Measurements from ENCODE around the gene TMUB1.

The TMUB1 gene

DNA sequence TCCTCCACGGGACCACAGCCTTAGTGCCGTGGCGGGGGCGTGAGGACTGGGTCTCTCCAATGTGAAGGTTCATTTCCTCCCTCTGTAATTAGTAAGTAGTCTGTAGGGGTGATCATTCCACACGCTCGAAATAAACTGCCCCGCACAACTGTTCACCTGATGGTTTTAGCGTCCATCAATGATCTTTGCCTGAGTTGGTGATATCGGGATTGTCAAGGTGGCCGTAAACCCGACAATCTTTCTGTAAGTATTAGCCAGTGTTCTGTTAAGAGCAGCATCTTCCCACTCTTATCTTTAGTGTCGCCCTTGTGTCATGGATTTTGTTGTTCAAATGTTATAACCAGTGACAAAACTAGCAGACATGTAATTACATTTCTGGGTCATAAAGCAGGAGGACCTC, 20.7 kb upstream of the TMUB1 start:
- no peak for DNase-seq (ENCODE audit: low spot score)

DNA sequence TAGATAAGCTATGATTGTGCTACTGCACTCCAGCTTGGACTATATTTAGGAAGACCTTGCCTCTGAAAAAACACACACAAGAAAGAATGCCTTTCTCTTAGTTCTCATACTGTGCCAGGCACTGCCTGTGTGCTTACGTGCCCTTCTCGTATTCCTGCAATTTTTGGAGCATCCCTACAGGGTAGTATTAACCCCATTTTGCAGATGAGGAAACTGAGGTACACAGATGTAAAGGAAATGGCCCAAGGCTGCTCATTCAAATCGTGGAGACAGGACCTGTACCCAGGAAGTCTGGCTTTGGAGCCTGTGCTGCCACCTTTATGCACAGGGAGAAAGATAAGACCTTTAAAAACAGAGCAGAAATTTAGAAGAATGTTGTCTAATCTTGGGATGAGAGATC, 19.7 kb upstream of the TMUB1 start:
- DNase-seq (ENCODE audit: low spot score): no peak

DNA sequence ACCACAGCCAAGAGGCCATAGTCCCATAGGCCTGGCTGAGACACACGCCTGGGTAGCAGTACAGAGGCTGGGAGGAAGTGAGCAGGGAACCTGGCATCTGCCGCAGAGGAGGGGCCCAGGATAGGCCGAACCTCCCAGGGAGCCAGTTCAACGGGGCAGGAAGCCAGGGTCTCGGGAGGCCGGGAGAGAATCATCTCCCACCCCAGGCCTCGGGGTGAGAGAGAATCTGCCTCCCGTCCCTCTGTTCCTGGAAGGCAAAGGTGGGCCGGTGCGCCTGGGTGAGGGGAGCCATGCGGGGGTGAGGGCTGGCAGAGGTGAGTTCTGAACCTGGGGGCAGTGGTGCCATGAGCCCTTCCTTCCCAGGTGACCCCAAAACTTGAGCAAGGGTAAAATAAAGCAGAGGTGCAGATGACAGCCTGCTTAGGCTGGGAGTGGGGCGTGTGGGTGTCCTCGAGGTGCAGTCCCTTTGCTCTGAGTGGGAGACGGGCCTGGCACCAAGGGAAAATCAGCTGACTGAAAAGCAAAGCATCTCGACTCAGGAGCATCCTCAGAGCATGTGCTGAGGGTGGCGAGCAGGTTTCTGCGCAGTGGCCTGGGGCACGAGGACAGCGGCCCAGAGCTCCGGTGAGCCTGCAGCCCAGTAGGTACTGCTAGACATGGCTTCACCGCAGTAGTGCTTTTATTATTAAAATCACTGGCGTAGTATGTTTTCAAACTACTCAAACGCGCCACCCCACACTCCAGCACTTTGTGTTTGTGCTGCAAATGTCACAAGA, 18.5 kb upstream of the TMUB1 start:
- no peak for DNase-seq (ENCODE audit: low spot score)

DNA sequence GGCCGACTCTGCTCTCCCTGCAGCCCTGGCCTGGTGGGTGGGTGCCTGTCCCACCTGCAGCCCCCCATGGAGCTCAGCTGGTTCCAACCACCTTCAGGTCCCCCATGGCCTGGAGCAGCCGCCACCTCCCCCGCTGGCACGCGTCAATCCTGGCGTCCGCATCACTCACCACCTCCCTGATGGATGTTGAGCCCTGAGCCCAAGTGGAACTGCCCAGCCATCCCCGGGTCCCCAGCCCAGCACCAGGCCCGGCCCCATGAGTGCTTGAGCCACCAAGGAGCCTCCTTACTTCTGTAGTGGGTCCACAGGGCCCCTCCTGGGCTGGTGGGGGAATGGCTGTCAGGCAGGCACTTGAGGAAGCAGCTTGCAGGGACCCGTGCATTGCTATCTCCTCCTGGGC, 17.6 kb upstream of the TMUB1 start:
- no peak for DNase-seq (ENCODE audit: low spot score)

DNA sequence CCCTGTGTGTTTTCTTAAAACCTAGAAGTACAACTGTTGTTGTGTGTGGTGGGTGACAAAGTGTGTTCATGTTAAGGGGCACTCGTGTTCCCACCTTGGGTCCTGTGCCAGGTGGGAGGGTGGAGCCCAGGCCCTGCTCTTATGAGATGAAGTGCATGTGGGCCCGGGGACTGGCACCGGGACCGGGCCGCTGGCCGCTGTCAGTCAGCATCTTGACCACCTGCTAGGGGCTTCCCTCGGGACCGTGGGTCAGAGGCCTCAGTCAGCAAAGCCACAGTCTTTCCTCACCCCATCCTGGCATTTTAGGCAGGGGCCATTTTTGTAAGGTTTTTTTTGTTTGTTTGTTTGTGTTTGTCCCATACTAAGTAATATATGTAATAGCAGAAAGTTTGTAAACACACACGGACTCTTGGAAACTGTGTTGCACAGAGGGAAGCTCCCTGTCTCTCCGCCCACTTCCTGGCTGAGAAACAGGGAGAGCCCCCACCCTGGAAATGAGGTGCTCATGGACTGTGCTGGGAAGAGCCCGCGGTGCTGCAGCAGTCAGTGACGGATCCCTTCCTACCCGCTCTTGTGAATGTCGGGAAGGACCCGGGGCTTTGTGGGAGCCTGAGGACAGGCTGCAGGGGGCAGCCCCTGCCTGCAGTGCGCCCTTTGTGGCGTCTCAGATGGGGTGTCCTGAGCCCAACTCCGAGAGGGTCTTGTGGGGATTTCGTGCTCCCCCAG, 16.4 kb upstream of the TMUB1 start:
- no peak for DNase-seq (ENCODE audit: low spot score)

DNA sequence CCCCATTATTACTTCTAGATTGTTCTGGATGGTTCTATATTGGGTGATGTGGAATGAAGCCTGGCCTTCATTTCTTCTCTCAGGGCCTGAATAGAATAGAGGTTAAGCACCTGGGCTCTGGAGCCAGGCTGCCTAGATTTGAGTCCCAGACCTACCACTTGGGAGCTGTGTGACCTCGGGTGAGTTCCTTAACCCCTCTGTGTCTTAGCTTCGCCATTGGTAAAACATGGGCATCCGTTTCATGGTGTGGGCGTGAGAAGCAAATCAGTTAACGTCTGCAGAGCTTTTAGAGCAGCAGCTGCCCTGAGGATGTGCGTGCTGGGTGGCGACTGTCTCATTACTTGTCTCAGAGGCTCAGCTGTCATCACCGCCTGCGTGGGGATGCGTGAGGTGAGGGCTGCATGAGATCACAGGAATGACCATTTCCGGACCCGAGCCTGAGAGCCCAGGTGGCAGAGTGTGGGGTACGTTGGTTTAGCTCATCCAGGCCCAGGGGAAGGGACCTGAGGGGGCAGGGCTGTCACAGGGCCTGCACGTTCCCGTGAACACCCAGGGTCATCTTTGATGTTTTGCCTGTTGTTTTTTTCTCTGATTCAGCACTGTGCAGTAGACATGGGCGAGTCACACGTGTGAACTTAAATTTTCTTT, 12.7 kb upstream of the TMUB1 start:
- DNase-seq (ENCODE audit: low spot score): no peak

- DNase-seq (ENCODE audit: low spot score): no peak
These were observed 12.0 kb upstream of the TMUB1 start for GRCh38 chr7:151095123-151095797.

DNA sequence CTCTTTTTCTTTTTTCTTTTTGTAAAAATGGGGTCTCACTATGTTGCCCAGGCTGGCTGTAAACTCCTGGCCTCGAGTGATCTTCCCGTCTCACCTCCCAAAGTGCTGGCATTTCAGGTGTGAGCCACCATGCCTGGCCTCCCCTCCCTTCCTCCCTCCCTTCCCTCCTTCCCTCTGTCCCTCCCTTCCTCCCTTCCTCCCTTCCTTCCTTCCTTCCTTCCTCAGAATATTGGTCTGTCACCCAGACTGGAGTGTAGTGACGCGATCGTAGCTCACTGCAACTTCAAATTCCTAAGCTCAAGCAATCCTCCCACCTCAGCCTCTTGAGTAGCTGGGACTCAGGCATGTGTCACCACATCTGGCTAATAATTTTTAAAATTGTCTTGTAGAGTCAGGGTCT, 11.4 kb upstream of the TMUB1 start:
- no peak for DNase-seq (ENCODE audit: low spot score)

- DNase-seq (ENCODE audit: low spot score): no peak
These were observed 10.5 kb upstream of the TMUB1 start for GRCh38 chr7:151093748-151094147.

GRCh38 chr7:151091988-151092387, 8.7 kb upstream of the TMUB1 start:
- DNase-seq (ENCODE audit: low spot score): no peak

- DNase-seq (ENCODE audit: low spot score): peak; percentile 31
These were observed 8.1 kb upstream of the TMUB1 start for GRCh38 chr7:151091431-151091830.

- DNase-seq (ENCODE audit: low spot score): no peak
These were observed 7.7 kb upstream of the TMUB1 start for GRCh38 chr7:151091003-151091402.

- DNase-seq (ENCODE audit: low spot score): no peak
These were observed 6.8 kb upstream of the TMUB1 start for GRCh38 chr7:151089893-151090730.

DNA sequence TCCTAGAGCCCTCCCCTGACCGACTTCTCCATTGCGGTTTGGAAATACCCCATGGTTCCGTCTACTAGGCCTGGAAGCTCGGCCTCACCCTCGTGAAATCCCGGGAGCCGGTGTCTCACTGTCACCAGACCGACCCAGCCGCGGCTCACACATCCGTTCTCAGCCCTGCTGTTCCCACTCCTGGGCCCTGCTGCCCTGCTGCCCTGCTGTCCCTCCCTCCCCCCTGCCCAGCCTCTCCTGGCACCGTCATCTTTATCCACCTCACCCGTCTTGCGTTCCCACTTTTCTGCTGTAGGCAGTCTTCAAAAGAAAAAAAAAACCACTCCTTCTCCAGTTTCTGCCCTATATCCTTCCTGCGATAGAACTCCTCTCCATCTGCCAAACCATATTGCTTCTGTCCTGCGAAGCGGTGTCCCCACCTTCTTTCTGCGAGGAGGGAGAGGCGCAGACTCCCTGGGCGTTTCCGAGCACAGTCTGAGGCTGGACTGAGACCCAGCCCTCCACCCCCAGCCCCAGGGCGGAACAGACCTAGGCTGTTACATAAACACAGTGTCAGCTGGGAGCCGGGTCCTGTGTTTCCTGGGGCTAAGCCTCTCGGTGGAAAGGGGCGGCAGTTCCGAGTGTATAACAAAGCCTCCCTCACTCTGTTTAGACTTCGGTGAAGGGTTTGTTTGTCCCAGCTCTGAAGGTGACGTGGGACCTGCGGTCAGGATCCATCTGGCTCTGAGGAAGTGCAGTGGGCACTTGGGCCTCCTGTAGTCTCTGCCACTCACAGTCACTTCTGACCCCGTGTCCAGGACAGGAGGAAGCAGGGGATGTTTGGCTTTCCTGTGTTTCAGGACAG, 5.8 kb upstream of the TMUB1 start:
- DNase-seq (ENCODE audit: low spot score): no peak

DNA sequence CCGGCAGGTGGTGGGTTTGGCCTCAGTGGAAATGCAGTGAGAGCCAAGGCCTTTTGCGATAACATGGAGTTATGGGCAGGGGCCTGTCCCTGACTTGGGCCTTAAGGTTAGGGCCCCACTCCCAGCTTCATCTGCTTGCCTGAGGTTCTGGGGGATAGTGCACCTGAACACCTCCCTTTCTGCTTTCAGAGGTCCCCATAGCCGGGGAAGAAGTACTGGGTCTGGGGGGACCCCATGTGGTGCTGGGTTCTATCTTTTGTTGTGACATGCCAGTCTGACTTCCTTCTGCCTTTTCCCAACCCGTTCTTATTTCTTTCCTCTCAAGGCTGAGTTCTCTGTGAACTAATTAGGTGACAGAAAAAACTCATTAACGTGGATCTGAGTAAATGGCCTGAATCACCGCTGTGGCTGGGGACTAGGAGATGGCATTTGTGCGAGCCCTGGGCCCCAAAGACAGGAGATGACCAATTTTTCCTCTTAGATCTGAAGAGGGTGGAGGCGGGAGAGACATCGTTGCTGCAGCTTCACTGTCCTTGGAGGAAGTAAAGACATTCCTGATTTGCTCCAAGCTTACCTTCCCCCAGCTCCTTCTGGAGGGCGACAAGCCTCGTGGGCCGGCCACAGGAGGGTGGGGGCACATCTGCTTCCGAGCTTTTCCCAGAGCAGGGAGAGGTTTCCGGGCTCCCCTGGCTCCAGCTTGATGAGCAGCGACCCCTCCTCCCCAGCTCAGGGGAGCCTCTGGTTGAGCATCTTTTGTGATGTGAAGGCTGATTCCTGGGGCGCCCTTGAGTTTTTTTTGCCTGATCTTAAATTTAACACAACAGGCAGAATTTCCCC, 4.9 kb upstream of the TMUB1 start:
- DNase-seq (ENCODE audit: low spot score): no peak

DNA sequence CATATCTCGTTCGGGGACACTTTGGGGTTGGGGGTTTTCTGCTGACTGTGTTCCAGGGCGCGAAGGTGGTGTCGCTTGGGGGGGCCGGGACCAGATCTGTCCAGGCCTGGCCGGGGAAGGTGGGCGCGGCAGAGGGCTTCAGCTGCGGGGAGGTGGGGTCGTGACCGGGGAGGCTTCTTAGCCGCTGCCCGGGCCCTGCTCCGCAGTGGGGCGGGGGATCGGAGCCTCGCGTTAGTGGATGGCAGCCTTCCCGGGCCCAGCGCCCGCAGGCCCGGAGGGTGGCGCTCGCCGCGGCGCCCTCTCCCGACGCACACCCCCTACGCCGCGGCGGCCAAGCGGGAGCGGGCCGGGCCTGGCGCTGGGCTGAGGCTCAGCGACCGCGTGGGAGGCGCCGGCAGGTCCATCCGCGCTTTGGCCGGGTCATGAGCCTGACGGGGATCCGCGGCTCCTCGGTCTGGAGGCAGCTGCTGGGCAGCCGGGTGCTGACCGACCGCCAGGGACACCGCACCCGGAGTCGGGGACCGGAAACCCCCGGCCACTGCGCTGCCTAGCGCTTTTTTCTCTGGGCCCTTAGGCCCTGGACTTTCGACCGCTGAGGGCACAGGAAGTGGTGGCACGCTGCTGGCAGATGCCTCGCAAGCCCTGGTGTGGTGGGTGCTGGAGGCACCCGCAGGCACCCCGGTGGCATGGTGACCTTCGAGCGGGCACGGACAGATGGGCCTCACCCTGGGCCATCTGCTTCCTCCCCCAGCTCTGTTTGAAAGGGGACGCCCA, 4.1 kb upstream of the TMUB1 start:
- peak; percentile 24 for DNase-seq (ENCODE audit: low spot score)

GRCh38 chr7:151086802-151087244, 3.5 kb upstream of the TMUB1 start:
- peak; percentile 31 for DNase-seq (ENCODE audit: low spot score)

DNA sequence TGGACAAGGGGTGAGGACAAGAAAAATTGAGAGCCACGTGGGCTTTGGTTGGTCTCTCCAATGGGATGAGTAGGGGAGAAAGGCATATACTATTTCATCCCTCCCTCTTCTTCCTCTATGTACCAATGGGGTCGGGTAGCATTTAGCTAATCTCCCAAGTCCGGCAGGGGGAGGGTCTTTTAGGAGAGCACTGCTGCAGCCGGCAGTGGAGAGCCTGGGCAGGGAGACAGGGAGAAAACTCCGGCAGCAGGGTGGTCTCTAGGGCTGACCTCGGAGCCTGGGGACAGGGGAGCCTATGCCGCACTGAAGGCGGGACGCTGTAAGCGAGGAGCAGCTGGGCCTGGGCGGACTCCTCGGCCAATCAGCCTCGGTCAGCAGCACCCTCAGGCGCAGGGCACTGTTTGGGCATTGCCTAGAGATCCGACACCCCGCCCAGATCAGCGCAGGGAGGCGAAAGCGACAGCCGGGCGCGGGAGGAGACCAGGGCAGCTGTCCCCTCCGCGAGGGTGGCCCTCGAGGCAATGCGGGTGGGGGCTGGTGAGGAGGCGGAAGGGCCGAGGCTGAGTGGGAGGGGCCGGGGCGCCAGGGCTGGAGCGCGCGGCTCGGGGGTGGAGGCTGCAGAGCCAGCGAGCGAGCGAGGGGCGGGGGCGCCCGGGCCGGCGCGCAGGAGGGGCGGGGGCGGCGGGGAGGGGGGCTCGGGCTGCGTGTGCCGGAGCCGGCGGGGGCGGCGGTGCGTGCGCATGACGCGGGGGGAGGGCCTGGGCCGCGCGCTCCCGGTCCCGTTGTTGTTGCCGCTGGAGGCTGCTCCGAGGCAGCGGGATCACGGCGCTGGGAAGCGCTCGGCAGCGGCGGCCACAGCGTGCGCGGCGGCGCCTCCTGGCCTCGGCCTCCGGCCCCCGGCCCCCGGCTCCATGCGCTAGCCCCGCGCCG, 2.7 kb upstream of the TMUB1 start, which contains the start of gene AGAP3:
TSS of gene AGAP3 (plus strand) at position 785 of the 930 bp plus-strand sequence. CDS start 267 bp downstream, outside the sequence.
- DNase-seq (ENCODE audit: low spot score): peak; percentile 67

Data from activated CD4-positive, alpha-beta T cell treated with anti-CD3 and anti-CD28 coated beads, Interleukin-2, Interleukin-4, amounts not matched to agents 100 ng/mL and 50 ng/mL, durations not matched to agents 16 hours and 8 hours (primary cell).